ENCODE measurements around the gene ZFAND3. TPM values are rescaled to one million over a fixed set of nuclear protein-coding genes. Genes with fewer than 3 reads are reported as not detected.

ZFAND3 gene
- total RNA-seq, 1 donor from 2014 or later: 56.3 TPM

GRCh38 chr6:38150021-38150420 lies 330.5 kb downstream of the ZFAND3 start:
- Mint-ChIP-seq H3K9me3 (no peaks in the 10 kb centered on the region), H3K27ac (no peak overlapping the region), H3K4me3 (no peak overlapping the region), H3K4me1 (no peaks in the 10 kb centered on the region), H3K36me3 (ENCODE audit: low read depth) (peaks cover 43% of the 10 kb centered on the region), H3K27me3 (no peaks in the 10 kb centered on the region)
- ChIA-PET POLR2A (no interaction called here), CTCF (interaction anchor here (1.3 kb wide), 1 partner anchor 345 kb away, joined by 3 read pairs; no protein-coding TSS in a partner anchor)
- intact Hi-C loops (cut with micrococcal nuclease): no loop called here
- ATAC-seq (ENCODE audit: low read depth): no peak
- no peak for DNase-seq
- TF ChIP-seq, protein P1, sequence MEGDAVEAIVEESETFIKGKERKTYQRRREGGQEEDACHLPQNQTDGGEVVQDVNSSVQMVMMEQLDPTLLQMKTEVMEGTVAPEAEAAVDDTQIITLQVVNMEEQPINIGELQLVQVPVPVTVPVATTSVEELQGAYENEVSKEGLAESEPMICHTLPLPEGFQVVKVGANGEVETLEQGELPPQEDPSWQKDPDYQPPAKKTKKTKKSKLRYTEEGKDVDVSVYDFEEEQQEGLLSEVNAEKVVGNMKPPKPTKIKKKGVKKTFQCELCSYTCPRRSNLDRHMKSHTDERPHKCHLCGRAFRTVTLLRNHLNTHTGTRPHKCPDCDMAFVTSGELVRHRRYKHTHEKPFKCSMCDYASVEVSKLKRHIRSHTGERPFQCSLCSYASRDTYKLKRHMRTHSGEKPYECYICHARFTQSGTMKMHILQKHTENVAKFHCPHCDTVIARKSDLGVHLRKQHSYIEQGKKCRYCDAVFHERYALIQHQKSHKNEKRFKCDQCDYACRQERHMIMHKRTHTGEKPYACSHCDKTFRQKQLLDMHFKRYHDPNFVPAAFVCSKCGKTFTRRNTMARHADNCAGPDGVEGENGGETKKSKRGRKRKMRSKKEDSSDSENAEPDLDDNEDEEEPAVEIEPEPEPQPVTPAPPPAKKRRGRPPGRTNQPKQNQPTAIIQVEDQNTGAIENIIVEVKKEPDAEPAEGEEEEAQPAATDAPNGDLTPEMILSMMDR (IDR thresholded peaks at IDR 0.05): no peak

DNA sequence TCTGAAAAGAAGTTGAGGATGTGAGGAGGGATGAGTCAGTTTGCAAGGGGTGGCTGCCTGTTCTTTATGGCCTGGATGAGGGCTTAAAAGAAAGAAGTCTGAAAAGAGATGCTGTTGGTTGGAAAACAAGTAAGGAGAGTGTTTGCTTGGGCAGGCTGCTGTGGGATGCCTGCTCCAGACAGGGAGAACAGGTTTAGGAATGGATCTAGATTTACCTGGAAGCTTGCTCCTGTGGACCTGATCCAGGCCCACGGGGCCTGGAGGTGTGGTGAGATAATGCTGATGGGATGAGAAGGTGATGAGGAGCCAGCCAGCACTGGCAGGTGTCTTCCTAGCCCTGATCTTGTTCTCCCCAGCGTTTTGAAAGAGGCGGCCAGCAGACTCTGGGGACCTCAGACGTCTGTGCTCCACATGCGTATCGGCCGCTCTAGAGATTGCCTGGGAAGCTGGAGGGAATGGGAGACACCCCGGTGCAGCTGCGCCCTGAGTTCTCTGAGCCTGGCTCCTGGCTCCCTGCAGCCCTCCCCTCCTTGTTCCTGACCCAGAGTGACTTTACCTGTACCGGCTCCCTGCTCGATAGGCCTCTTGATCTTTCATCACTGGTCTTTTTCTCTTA lies 331.3 kb downstream of the ZFAND3 start:
- CTCF ChIA-PET: interaction anchor here (1.3 kb wide), 1 partner anchor 344 kb away, joined by 3 read pairs; no protein-coding TSS in a partner anchor
- ATAC-seq (ENCODE audit: low read depth): no peak
- intact Hi-C loops (cut with micrococcal nuclease): no loop called here
- POLR2A ChIA-PET: no interaction called here
- H3K27me3 Mint-ChIP-seq: no peaks in the 10 kb centered on the region
- no peak overlapping the region for H3K27ac Mint-ChIP-seq
- H3K36me3 Mint-ChIP-seq (ENCODE audit: low read depth): peaks cover 46% of the 10 kb centered on the region
- H3K4me1 Mint-ChIP-seq: no peaks in the 10 kb centered on the region
- TF ChIP-seq, protein P1 (IDR thresholded peaks at IDR 0.05): no peak
- H3K9me3 Mint-ChIP-seq: no peaks in the 10 kb centered on the region
- no peak for DNase-seq
- no peak overlapping the region for H3K4me3 Mint-ChIP-seq

DNA sequence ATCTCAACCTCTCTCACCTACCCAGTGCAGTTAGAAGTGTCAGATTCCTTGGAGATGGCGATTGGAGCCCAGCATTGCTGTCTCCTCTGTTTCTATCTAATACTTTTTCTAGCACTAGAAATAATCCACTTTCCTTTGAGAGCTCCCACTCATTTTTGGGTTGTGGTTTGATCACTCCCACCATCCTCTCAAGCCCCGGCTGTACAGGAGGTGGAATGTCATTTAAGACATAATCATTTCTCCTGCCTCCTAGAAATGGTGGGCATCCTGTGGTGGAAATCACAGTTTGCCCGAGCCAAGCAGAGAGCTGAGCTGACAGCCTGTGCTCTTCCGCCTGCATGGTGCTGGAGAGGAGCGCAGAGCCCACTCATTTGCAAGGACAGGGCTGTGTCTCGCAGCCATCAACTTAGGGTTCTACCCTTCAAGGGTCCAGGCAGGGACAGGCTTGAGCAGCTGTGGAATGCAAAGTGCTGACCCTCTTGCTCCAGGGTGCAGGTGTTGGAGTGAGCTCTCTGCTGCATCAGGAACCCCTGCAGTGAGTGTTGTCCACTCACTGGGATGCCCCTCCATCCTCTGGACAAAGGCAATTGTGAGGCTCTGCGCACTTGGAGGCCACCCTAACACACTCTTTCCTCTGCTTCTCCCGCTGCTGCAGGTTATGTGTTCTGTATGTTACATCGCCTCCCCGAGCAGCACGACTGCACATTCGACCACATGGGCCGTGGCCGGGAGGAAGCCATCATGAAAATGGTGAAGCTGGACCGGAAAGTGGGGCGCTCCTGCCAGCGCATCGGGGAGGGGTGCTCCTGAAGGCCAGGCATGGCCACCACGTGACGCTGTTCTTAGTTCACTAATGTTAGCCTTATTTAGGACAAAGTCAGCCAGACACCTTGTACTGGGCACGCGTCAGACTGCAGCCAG lies 332.3 kb downstream of the ZFAND3 start:
- Mint-ChIP-seq H3K9me3 (no peaks in the 10 kb centered on the region), H3K4me1 (no peaks in the 10 kb centered on the region), H3K27ac (no peak overlapping the region), H3K36me3 (ENCODE audit: low read depth) (peaks cover 46% of the 10 kb centered on the region), H3K27me3 (no peaks in the 10 kb centered on the region), H3K4me3 (no peak overlapping the region)
- CTCF ChIA-PET: no interaction called here
- DNase-seq: no peak
- intact Hi-C loops (cut with micrococcal nuclease): no loop called here
- no peak for ATAC-seq (ENCODE audit: low read depth)
- POLR2A ChIA-PET: no interaction called here
- TF ChIP-seq, protein P1 (IDR thresholded peaks at IDR 0.05): no peak

DNA sequence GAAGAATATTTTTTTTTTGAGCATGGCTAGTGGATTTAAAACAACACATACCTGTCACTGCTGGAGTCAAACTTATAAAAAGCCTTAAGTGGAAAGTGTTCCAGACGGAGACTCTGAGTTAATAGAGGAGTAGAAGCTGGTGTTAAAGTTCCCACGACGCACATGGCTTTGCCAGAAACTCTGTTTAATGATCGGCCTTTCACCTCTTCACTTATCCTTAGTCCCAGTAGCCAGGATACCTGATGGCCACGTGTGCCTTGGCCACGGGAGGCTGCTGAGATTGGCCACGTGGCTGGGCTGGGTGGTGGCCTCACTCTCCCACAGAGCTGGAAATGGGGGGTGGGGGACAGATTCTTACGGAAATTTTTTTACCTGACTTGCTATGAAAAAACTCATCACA lies 333.1 kb downstream of the ZFAND3 start:
- ATAC-seq (ENCODE audit: low read depth): no peak
- Mint-ChIP-seq H3K9me3 (no peaks in the 10 kb centered on the region), H3K4me3 (no peak overlapping the region), H3K27ac (no peak overlapping the region), H3K36me3 (ENCODE audit: low read depth) (peaks cover 44% of the 10 kb centered on the region), H3K27me3 (no peaks in the 10 kb centered on the region), H3K4me1 (no peaks in the 10 kb centered on the region)
- ChIA-PET CTCF (no interaction called here), POLR2A (no interaction called here)
- intact Hi-C loops (cut with micrococcal nuclease): no loop called here
- TF ChIP-seq, protein P1 (IDR thresholded peaks at IDR 0.05): no peak
- no peak for DNase-seq

DNA sequence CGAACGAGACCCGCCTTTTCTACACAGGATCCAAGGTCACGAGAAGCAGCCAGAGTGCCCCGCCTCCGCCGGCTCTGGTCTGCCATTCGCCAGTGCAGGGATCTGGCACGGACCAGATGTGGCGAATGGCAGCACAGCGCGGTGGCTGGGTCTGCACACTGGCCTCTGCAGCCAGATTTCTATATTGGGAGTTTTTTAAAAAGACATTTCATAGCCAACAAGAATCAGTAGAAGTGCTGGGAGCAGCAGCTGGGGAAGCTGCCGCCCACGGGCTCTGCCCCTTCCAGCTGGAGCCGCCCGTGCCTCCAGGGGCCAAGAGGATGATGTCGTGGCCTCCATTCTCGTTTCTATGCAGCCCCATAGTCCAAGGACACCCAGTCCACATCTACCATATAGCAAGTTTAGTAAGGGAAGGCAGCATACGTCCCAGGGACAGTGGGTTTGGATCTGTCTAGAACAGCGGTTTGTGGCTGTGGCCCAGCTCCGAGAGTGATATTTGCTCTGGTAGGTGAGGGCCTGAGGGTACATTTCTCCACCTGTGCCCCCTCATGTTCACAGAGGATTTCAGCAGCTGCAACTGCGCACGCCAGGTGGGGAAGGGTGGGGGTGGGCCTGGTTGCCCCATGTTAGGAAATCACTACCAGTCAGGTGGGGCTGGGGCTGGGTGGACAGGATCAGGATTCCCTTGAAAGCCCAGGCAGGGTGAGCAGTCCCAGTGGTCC lies 333.7 kb downstream of the ZFAND3 start:
- POLR2A ChIA-PET: no interaction called here
- no peak overlapping the region for H3K27ac Mint-ChIP-seq
- CTCF ChIA-PET: no interaction called here

More for the DNA sequence above, 333.7 kb downstream of the ZFAND3 start:
- no peak for ATAC-seq (ENCODE audit: low read depth)
- Mint-ChIP-seq H3K4me3 (no peak overlapping the region), H3K4me1 (no peaks in the 10 kb centered on the region), H3K9me3 (no peaks in the 10 kb centered on the region), H3K36me3 (ENCODE audit: low read depth) (peaks cover 43% of the 10 kb centered on the region), H3K27me3 (no peaks in the 10 kb centered on the region)
- intact Hi-C loops (cut with micrococcal nuclease): no loop called here
- no peak for DNase-seq
- TF ChIP-seq, protein P1 (IDR thresholded peaks at IDR 0.05): no peak
